K562 (cell line): ENCODE data around the gene TCFL5. TPM values are rescaled to one million over a fixed set of nuclear protein-coding genes. Genes with fewer than 3 reads are reported as not detected.

Experiments
- BHLHE40 ChIP-seq: IDR thresholded peaks from 2 replicates; pipeline ENCODE4 v1.6.1; 2011; ENCODE audit warnings: low read length, improper control_type of control experiment
- CBX5 ChIP-seq: IDR thresholded peaks from 2 replicates; pipeline ENCODE4 v1.6.1; 2014; ENCODE audit warnings: low read depth, borderline replicate concordance
- FOSL1 ChIP-seq: fragments of 200-800 bp; sonication (Bioruptor generic); conservative IDR thresholded peaks from 2 replicates; pipeline ENCODE4 v1.6.1; 2016; ENCODE audit warnings: missing genetic modification characterization, missing compliant biosample characterization
- FOXJ2 ChIP-seq: fragments of 200-800 bp; sonication (Bioruptor generic); IDR thresholded peaks from 2 replicates; pipeline ENCODE4 v1.6.1; 2016; ENCODE audit warnings: missing genetic modification characterization, missing compliant biosample characterization
- HSF4 ChIP-seq: fragments of 250-450 bp; sonication (Bioruptor Pico); IDR thresholded peaks from 2 replicates; pipeline ENCODE4 v2.1.2; 2022; ENCODE audit warnings: mild to moderate bottlenecking, moderate library complexity, borderline replicate concordance
- KAT7 ChIP-seq: sonication (generic); formaldehyde crosslinking; IDR thresholded peaks from 2 replicates; pipeline ENCODE4 v1.8.0; 2022; ENCODE audit warnings: missing genetic modification reagents, mild to moderate bottlenecking, borderline replicate concordance
- MCM5 ChIP-seq: fragments of 450-650 bp; IDR thresholded peaks from 2 replicates; pipeline ENCODE4 v1.6.1; 2016; ENCODE audit warnings: low read depth
- MEF2A ChIP-seq: IDR thresholded peaks from 2 replicates; pipeline ENCODE4 v1.6.1; 2011; ENCODE audit warnings: low read depth, mild to moderate bottlenecking, low read length, moderate library complexity; ENCODE audit not compliant: control insufficient read depth
- POLR2B ChIP-seq: fragments of 450-650 bp; IDR thresholded peaks from 2 replicates; pipeline ENCODE4 v1.6.1; 2018; ENCODE audit warnings: low read depth; ENCODE audit not compliant: partially characterized antibody
- STAT5A ChIP-seq: IDR thresholded peaks from 2 replicates; pipeline ENCODE4 v1.6.1; 2012; ENCODE audit warnings: low read length, inconsistent platforms, borderline replicate concordance
- TAF1 ChIP-seq: IDR thresholded peaks from 2 replicates; pipeline ENCODE4 v1.6.1; 2011; ENCODE audit warnings: mild to moderate bottlenecking, low read length, moderate library complexity; ENCODE audit not compliant: insufficient read depth, control insufficient read depth, severe bottlenecking; ENCODE audit errors: extremely low read depth
- polyA plus RNA-seq, 8 experiments: library from polyadenylated mRNA; depleted of rRNA in 4 of 8; stranded (reverse) in 5 of 8; unstranded in 3 of 8; fragments of >200 nt; fragmentation: Nextera tagmentation in 2 of 8; fragmentation: Illumina TruSeq in 1 of 8; extraction: Ambion mirVana in 2 of 8; extraction: Trizol in 1 of 8; gene quantifications; 2 replicates each; pipeline versions ENCODE4 v1.2.1 to v1.2.3, GENCODE V29; 2011 to 2014; ENCODE audit warnings: inconsistent platforms in 1 of 8, missing spikeins in 1 of 8
- total RNA-seq, 7 experiments: library from RNA; depleted of rRNA in 6 of 7; stranded (reverse); fragments of >200 nt in 6 of 7; fragmentation: Illumina TruSeq in 2 of 7; extraction: Trizol in 2 of 7; gene quantifications; 2 replicates each; pipeline versions ENCODE4 v1.2.1 to v1.2.3, GENCODE V29; 2011 to 2021; ENCODE audit warnings: low replicate concordance in 1 of 7
- TF ChIP-seq, protein P1 (sequence below): fragments of 250-450 bp; sonication (Bioruptor Pico); IDR thresholded peaks from 2 replicates; pipeline ENCODE4 v1.5.0; 2021
- TF ChIP-seq, protein P2 (sequence below): sonication (generic); formaldehyde crosslinking; IDR thresholded peaks from 2 replicates; pipeline ENCODE4 v1.8.0; 2023; ENCODE audit warnings: mild to moderate bottlenecking, missing genetic modification reagents
- TF ChIP-seq, protein P3 (sequence below): fragments of 250-450 bp; sonication (Bioruptor Pico); IDR thresholded peaks from 2 replicates; pipeline ENCODE4 v1.4.0; 2020; ENCODE audit warnings: mild to moderate bottlenecking, moderate library complexity
- TF ChIP-seq, protein P4 (sequence below): fragments of 250-450 bp; sonication (Bioruptor Pico); IDR thresholded peaks from 2 replicates; pipeline ENCODE4 v1.4.0; 2020
- TF ChIP-seq, protein P5 (sequence below): fragments of 250-450 bp; sonication (Bioruptor Pico); IDR thresholded peaks from 2 replicates; pipeline ENCODE4 v1.6.1; 2021; ENCODE audit warnings: mild to moderate bottlenecking

TCFL5 gene
- total and polyA plus RNA-seq, 9 of the 15 experiments (the other 6 are each of a cell fraction or from before 2014, with no cell fraction given) = 1.00 to 12.6 (median 9.1) TPM

DNA sequence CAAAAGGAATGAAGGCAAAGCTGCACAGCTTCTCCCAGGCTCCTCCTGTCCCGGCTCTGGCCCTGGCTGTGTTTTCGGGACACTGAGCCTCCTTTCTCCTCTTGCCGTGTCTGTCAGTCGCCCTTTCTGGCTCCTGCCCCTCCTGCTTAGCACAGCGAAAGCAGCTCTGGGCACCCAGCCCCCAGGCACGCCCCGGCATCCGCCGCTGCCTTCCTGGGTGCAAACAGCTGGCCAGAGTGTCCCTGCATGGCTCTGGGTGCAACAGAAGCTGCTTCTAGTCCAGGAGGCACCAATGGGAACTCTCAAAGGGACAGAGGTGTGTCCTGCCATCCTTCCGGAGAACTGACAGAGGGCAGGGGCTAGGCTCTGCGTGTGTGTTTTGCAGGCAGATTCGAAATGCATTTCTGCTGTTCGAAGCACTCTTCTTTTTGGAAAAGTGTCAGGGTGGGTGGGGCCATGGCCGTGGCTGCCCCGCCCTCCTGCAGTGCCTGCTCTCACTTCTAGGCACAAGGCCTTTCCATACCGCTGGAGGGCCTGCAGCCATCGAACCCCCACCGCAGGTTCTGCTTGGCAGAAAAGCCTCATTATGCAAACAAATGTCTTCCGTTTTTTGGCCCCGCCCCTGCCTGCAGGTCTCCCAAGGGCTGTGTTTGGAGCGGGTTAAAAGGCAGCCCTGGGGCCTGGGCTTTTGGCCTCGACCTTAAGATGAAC lies 29.3 kb downstream of the TCFL5 start (continued):
- TF ChIP-seq, protein P1, sequence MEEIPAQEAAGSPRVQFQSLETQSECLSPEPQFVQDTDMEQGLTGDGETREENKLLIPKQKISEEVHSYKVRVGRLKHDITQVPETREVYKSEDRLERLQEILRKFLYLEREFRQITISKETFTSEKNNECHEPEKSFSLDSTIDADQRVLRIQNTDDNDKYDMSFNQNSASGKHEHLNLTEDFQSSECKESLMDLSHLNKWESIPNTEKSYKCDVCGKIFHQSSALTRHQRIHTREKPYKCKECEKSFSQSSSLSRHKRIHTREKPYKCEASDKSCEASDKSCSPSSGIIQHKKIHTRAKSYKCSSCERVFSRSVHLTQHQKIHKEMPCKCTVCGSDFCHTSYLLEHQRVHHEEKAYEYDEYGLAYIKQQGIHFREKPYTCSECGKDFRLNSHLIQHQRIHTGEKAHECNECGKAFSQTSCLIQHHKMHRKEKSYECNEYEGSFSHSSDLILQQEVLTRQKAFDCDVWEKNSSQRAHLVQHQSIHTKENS (CRISPR knock-in tag) = no peak
- TF ChIP-seq POLR2B (no peak), FOSL1 (tag) (no peak), MEF2A (no peak), CBX5 (no peak), FOXJ2 (no peak), KAT7 (CRISPR knock-in tag) (no peak), MCM5 (no peak), HSF4 (CRISPR knock-in tag) (no peak), STAT5A (no peak), BHLHE40 (no peak), TAF1 (no peak)
- TF ChIP-seq, protein P2, sequence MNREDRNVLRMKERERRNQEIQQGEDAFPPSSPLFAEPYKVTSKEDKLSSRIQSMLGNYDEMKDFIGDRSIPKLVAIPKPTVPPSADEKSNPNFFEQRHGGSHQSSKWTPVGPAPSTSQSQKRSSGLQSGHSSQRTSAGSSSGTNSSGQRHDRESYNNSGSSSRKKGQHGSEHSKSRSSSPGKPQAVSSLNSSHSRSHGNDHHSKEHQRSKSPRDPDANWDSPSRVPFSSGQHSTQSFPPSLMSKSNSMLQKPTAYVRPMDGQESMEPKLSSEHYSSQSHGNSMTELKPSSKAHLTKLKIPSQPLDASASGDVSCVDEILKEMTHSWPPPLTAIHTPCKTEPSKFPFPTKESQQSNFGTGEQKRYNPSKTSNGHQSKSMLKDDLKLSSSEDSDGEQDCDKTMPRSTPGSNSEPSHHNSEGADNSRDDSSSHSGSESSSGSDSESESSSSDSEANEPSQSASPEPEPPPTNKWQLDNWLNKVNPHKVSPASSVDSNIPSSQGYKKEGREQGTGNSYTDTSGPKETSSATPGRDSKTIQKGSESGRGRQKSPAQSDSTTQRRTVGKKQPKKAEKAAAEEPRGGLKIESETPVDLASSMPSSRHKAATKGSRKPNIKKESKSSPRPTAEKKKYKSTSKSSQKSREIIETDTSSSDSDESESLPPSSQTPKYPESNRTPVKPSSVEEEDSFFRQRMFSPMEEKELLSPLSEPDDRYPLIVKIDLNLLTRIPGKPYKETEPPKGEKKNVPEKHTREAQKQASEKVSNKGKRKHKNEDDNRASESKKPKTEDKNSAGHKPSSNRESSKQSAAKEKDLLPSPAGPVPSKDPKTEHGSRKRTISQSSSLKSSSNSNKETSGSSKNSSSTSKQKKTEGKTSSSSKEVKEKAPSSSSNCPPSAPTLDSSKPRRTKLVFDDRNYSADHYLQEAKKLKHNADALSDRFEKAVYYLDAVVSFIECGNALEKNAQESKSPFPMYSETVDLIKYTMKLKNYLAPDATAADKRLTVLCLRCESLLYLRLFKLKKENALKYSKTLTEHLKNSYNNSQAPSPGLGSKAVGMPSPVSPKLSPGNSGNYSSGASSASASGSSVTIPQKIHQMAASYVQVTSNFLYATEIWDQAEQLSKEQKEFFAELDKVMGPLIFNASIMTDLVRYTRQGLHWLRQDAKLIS (CRISPR knock-in tag) = 0 out of 2 replicates have a peak, but pooled peaks have one; percentile 50
- TF ChIP-seq, protein P3, sequence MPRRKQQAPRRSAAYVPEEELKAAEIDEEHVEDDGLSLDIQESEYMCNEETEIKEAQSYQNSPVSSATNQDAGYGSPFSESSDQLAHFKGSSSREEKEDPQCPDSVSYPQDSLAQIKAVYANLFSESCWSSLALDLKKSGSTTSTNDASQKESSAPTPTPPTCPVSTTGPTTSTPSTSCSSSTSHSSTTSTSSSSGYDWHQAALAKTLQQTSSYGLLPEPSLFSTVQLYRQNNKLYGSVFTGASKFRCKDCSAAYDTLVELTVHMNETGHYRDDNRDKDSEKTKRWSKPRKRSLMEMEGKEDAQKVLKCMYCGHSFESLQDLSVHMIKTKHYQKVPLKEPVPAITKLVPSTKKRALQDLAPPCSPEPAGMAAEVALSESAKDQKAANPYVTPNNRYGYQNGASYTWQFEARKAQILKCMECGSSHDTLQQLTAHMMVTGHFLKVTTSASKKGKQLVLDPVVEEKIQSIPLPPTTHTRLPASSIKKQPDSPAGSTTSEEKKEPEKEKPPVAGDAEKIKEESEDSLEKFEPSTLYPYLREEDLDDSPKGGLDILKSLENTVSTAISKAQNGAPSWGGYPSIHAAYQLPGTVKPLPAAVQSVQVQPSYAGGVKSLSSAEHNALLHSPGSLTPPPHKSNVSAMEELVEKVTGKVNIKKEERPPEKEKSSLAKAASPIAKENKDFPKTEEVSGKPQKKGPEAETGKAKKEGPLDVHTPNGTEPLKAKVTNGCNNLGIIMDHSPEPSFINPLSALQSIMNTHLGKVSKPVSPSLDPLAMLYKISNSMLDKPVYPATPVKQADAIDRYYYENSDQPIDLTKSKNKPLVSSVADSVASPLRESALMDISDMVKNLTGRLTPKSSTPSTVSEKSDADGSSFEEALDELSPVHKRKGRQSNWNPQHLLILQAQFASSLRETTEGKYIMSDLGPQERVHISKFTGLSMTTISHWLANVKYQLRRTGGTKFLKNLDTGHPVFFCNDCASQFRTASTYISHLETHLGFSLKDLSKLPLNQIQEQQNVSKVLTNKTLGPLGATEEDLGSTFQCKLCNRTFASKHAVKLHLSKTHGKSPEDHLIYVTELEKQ (CRISPR knock-in tag) = no peak
- TF ChIP-seq, protein P4, sequence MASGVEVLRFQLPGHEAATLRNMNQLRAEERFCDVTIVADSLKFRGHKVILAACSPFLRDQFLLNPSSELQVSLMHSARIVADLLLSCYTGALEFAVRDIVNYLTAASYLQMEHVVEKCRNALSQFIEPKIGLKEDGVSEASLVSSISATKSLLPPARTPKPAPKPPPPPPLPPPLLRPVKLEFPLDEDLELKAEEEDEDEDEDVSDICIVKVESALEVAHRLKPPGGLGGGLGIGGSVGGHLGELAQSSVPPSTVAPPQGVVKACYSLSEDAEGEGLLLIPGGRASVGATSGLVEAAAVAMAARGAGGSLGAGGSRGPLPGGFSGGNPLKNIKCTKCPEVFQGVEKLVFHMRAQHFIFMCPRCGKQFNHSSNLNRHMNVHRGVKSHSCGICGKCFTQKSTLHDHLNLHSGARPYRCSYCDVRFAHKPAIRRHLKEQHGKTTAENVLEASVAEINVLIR (CRISPR knock-in tag) = no peak
- TF ChIP-seq, protein P5, sequence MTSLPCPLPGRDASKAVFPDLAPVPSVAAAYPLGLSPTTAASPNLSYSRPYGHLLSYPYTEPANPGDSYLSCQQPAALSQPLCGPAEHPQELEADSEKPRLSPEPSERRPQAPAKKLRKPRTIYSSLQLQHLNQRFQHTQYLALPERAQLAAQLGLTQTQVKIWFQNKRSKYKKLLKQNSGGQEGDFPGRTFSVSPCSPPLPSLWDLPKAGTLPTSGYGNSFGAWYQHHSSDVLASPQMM (CRISPR knock-in tag) = no peak
